GM12865 (cell line): ENCODE results near the gene TGFB2.
"Not testable (repeated sequence)": the region's sequence is repeated elsewhere in the genome, so short reads cannot be mapped to it uniquely, and the experiment has no call there.

Source experiments
- DNase-seq: peaks from one replicate; pipeline ENCODE4 v3.0.0; 2010; ENCODE audit warnings: low read depth
- H3K4me3 ChIP-seq: 2 replicates; pipeline ENCODE4 v1.5.1; 2011; ENCODE audit warnings: mild to moderate bottlenecking, low read depth, low read length, control low read depth
- CTCF ChIP-seq: IDR thresholded peaks from 2 replicates; pipeline ENCODE4 v1.5.1; 2011; ENCODE audit warnings: low read length, control low read depth, low read depth, inconsistent platforms; ENCODE audit not compliant: insufficient read depth; ENCODE audit errors: missing control alignments

The TGFB2 gene

GRCh38 chr1:218314316-218314715 lies 30.8 kb upstream of the TGFB2 start:
- H3K4me3 ChIP-seq: no peak overlapping the region
- no peak for DNase-seq
- TF ChIP-seq CTCF: no peak

- DNase-seq: no peak
- H3K4me3 ChIP-seq: no peak overlapping the region
- no peak for TF ChIP-seq CTCF
Measured at GRCh38 chr1:218315638-218316037, 29.5 kb upstream of the TGFB2 start.

DNA sequence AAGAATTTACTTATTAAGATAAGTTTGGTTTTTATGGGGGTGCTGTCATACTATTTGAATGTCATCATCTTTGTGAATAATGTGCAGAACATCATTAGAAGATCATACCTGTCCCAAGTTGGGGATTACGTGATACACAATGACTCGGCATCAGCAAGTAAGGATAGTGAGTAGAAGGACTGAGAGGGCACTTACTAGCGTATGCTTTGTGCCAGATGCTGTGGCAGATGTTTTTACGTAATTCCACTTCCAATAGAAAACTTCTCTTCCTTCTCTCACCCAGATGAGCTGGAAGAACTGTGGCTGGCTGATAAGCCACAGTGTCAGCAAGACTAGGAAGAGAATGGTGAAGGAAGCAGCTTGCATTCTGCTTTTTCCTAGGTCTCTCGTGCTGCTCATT lies 28.1 kb upstream of the TGFB2 start:
- no peak for DNase-seq
- H3K4me3 ChIP-seq: no peak overlapping the region
- no peak for TF ChIP-seq CTCF

DNA sequence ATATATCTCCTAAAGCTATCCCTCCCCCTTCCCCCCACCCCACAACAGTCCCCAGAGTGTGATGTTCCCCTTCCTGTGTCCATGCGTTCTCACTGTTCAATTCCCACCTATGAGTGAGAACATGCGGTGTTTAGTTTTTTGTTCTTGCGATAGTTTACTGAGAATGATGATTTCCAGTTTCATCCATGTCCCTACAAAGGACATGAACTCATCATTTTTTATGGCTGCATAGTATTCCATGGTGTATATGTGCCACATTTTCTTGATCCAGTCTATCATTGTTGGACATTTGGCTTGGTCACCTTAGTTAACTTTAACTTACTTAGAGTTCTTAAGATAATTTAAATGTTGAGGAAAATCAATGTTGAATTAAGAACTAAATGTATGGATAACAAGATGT lies 25.0 kb upstream of the TGFB2 start:
- not testable (repeated sequence) for H3K4me3 ChIP-seq, DNase-seq

DNA sequence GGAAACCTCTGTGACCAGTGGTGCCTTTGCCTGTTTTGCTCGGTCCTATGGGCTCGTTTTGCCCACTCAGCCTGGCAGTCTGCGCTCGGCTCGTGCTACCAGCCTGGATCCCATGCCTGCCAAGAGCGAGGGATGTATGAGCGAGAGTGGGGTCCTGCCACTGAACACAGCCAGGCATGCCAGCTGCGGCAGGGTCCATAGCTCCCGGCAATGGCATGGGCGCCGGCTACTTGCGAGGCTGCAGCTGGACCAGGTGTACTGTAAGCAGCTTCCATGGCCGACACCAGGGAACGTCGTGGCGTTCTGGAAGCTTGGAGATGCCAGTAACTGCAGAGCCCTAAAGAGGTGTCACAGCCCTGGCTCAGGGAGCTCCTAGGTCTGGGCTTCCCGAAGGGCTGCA lies 22.4 kb upstream of the TGFB2 start:
- no peak for TF ChIP-seq CTCF
- DNase-seq: no peak
- H3K4me3 ChIP-seq: no peak overlapping the region

GRCh38 chr1:218323568-218324225 lies 21.4 kb upstream of the TGFB2 start:
- H3K4me3 ChIP-seq: no peak overlapping the region

GRCh38 chr1:218324226-218324580 lies 20.9 kb upstream of the TGFB2 start:
- no peak overlapping the region for H3K4me3 ChIP-seq
- TF ChIP-seq CTCF: no peak
- no peak for DNase-seq

More at GRCh38 chr1:218323568-218324225, 21.4 kb upstream of the TGFB2 start:
- no peak for TF ChIP-seq CTCF
- DNase-seq: no peak
